ENCODE results near the gene VEGFB.

DNA sequence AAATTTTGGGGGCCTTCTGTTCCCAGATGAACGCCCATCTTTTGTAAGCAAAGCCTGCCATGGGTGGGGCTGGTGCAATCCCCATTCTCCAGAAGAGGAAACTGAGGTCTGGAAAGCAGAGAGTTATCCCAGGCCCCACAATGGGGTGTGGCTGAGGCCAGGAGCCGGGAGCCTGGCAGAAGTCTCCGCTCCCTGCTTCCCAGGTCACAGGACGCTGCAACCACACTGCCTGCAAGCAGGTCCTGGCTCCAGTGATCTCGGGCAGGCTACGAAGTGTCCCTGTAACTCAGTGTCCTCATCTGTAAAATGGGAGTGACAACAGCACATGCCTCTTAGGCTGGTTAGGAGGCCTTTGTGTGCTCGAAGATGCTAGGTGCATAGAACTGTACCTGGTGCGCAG is 18.7 kb downstream of the VEGFB start:
- TF ChIP-seq POLR2A (IDR thresholded peaks at IDR 0.05): no peak
- TF ChIP-seq, protein P1, sequence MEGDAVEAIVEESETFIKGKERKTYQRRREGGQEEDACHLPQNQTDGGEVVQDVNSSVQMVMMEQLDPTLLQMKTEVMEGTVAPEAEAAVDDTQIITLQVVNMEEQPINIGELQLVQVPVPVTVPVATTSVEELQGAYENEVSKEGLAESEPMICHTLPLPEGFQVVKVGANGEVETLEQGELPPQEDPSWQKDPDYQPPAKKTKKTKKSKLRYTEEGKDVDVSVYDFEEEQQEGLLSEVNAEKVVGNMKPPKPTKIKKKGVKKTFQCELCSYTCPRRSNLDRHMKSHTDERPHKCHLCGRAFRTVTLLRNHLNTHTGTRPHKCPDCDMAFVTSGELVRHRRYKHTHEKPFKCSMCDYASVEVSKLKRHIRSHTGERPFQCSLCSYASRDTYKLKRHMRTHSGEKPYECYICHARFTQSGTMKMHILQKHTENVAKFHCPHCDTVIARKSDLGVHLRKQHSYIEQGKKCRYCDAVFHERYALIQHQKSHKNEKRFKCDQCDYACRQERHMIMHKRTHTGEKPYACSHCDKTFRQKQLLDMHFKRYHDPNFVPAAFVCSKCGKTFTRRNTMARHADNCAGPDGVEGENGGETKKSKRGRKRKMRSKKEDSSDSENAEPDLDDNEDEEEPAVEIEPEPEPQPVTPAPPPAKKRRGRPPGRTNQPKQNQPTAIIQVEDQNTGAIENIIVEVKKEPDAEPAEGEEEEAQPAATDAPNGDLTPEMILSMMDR (IDR thresholded peaks at IDR 0.05): no peak
- TF ChIP-seq POLR2AphosphoS5 (IDR thresholded peaks at IDR 0.05): no peak
